GM18873 (cell line): Measurements from ENCODE around the gene PSKH1.
A peak's percentile ranks its signal among the peaks of the same experiment; 100 is the strongest.
"Not testable (repeated sequence)": the region's sequence is repeated elsewhere in the genome, so short reads cannot be mapped to it uniquely, and the experiment has no call there.

Experiments
- ATAC-seq: cut with Tn5 transposase; IDR thresholded peaks from one replicate; pipeline ENCODE4 v1.9.1; 2021; ENCODE audit warnings: mild to moderate bottlenecking, moderate library complexity, moderate number of reproducible peaks; ENCODE audit not compliant: unreplicated experiment, low FRiP score

The PSKH1 gene

GRCh38 chr16:67885545-67885944 lies 7.5 kb upstream of the PSKH1 start:
- ATAC-seq: no peak

- no peak for ATAC-seq
These were observed 7.1 kb upstream of the PSKH1 start for GRCh38 chr16:67885976-67886375.

- no peak for ATAC-seq
These were observed 6.7 kb upstream of the PSKH1 start for GRCh38 chr16:67886387-67886786.

GRCh38 chr16:67888331-67888730 lies 4.7 kb upstream of the PSKH1 start:
- ATAC-seq: no peak

- no peak for ATAC-seq
These were observed 679 bp upstream of the PSKH1 start for GRCh38 chr16:67892375-67892774.

GRCh38 chr16:67893743-67894399 lies 817 bp downstream of the PSKH1 start:
- peak; percentile 19 for ATAC-seq

GRCh38 chr16:67897231-67897630 lies 4.2 kb downstream of the PSKH1 start:
- ATAC-seq: no peak

GRCh38 chr16:67901734-67902133 lies 8.7 kb downstream of the PSKH1 start:
- ATAC-seq: no peak

GRCh38 chr16:67902831-67903230 lies 9.8 kb downstream of the PSKH1 start:
- ATAC-seq: no peak

- no peak for ATAC-seq
These were observed 14.5 kb downstream of the PSKH1 start for GRCh38 chr16:67907397-67908180.

GRCh38 chr16:67909056-67909742 lies 16.1 kb downstream of the PSKH1 start:
- ATAC-seq: no peak

- ATAC-seq: no peak
These were observed 17.1 kb downstream of the PSKH1 start for GRCh38 chr16:67910158-67910557.

GRCh38 chr16:67914758-67915495 lies 21.9 kb downstream of the PSKH1 start:
- ATAC-seq: no peak

GRCh38 chr16:67915496-67915769 lies 22.4 kb downstream of the PSKH1 start:
- ATAC-seq: not testable (repeated sequence)

GRCh38 chr16:67915831-67916723 lies 23.0 kb downstream of the PSKH1 start:
- ATAC-seq: no peak

- ATAC-seq: no peak
These were observed 24.2 kb downstream of the PSKH1 start for GRCh38 chr16:67917140-67917851.

- ATAC-seq: no peak
These were observed 24.8 kb downstream of the PSKH1 start for GRCh38 chr16:67917852-67918236.

GRCh38 chr16:67919622-67920221 lies 26.7 kb downstream of the PSKH1 start:
- no peak for ATAC-seq

GRCh38 chr16:67922221-67922620 lies 29.2 kb downstream of the PSKH1 start:
- ATAC-seq: no peak
